Glomerular visceral epithelial cell (primary cell): ENCODE measurements around the gene MAB21L1.
A peak's percentile ranks its signal among the peaks of the same experiment; 100 is the strongest.

Source experiments
- DNase-seq: peaks from one replicate; pipeline ENCODE4 v3.0.0-alpha.2; 2016; ENCODE audit errors: extremely low spot score

MAB21L1 gene

GRCh38 chr13:35475960-35476943 is at the start of gene MAB21L1:
Gene MAB21L1 (minus strand): TSS chr13:35476689. CDS start chr13:35476138, 551 bp downstream.
- no peak for DNase-seq

- DNase-seq = no peak
These were observed 47.7 kb upstream of the MAB21L1 start for GRCh38 chr13:35524171-35524570.

GRCh38 chr13:35518337-35518946 is 42.0 kb upstream of the MAB21L1 start:
- DNase-seq = no peak

GRCh38 chr13:35514801-35515502 is 38.5 kb upstream of the MAB21L1 start:
- DNase-seq = no peak

GRCh38 chr13:35514061-35514477 is 37.6 kb upstream of the MAB21L1 start:
- no peak for DNase-seq

- peak; percentile 79 for DNase-seq
These were observed 35.9 kb upstream of the MAB21L1 start for GRCh38 chr13:35512271-35512920.

GRCh38 chr13:35502456-35502855 is 26.0 kb upstream of the MAB21L1 start:
- no peak for DNase-seq

GRCh38 chr13:35501661-35502235 is 25.3 kb upstream of the MAB21L1 start:
- DNase-seq = no peak

- no peak for DNase-seq
These were observed 23.7 kb upstream of the MAB21L1 start for GRCh38 chr13:35500144-35500543.

- no peak for DNase-seq
These were observed 23.2 kb upstream of the MAB21L1 start for GRCh38 chr13:35499676-35500075.

GRCh38 chr13:35499196-35499662 is 22.7 kb upstream of the MAB21L1 start:
- DNase-seq = no peak

- DNase-seq = no peak
These were observed 21.7 kb upstream of the MAB21L1 start for GRCh38 chr13:35498231-35498630.

- DNase-seq = no peak
These were observed 20.4 kb upstream of the MAB21L1 start for GRCh38 chr13:35496761-35497386.

GRCh38 chr13:35496006-35496405 is 19.5 kb upstream of the MAB21L1 start:
- no peak for DNase-seq

GRCh38 chr13:35489050-35489449 is 12.6 kb upstream of the MAB21L1 start:
- DNase-seq = no peak

- DNase-seq = no peak
These were observed 8.9 kb upstream of the MAB21L1 start for GRCh38 chr13:35485424-35485823.

GRCh38 chr13:35484384-35484783 is 7.9 kb upstream of the MAB21L1 start:
- DNase-seq = no peak

GRCh38 chr13:35483761-35484160 is 7.3 kb upstream of the MAB21L1 start:
- DNase-seq = no peak

- no peak for DNase-seq
These were observed 6.0 kb upstream of the MAB21L1 start for GRCh38 chr13:35482527-35482926.

- DNase-seq = no peak
These were observed 5.3 kb upstream of the MAB21L1 start for GRCh38 chr13:35481777-35482176.

GRCh38 chr13:35480346-35480745 is 3.9 kb upstream of the MAB21L1 start:
- no peak for DNase-seq
